ENCODE results near the gene HSD17B1.
"Not testable (repeated sequence)": the region's sequence is repeated elsewhere in the genome, so short reads cannot be mapped to it uniquely, and the experiment has no call there.

HSD17B1 gene

GRCh38 chr17:42537156-42537805, 15.4 kb upstream of the HSD17B1 start:
- no peak overlapping the region for H3K27ac Mint-ChIP-seq
- no peak for DNase-seq
- H3K4me1 Mint-ChIP-seq, result peaks cover 59% of the 10 kb centered on the region
- H3K4me3 Mint-ChIP-seq, result peak overlapping the region; percentile 90 to 92
- no peaks in the 10 kb centered on the region for H3K9me3 Mint-ChIP-seq
- H3K27me3 Mint-ChIP-seq, result peaks cover 9% of the 10 kb centered on the region
- no peak for ATAC-seq

GRCh38 chr17:42537826-42538451, 14.8 kb upstream of the HSD17B1 start:
- no peak for ATAC-seq
- no peak for DNase-seq
- peak overlapping the region; percentile 70 to 92 for H3K4me3 Mint-ChIP-seq
- peaks cover 63% of the 10 kb centered on the region for H3K4me1 Mint-ChIP-seq
- no peaks in the 10 kb centered on the region for H3K9me3 Mint-ChIP-seq
- peaks cover 9% of the 10 kb centered on the region for H3K27me3 Mint-ChIP-seq
- no peak overlapping the region for H3K27ac Mint-ChIP-seq

DNA sequence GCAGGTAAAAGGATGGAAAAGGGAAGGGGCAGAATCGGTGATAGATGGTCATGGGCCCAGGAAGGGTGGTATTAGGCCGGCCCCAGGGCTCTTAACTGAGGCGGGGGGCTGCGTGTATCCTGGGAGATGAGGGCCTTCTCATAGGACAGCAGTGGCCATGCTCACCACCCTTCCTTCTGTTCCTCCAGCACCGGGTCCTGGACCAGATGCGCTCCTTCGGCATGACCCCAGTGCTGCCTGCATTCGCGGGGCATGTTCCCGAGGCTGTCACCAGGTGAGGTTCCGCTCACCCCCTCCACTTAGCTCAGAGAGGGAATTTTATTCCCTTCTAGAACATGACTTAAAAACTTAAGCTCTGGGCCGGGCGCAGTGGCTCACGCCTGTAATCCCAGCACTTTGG, 14.2 kb upstream of the HSD17B1 start:
- no peak overlapping the region for H3K27ac Mint-ChIP-seq
- H3K4me1 Mint-ChIP-seq, result peaks cover 68% of the 10 kb centered on the region
- DNase-seq (no peak), ATAC-seq (no peak)
- peaks cover 4% of the 10 kb centered on the region for H3K27me3 Mint-ChIP-seq
- H3K9me3 Mint-ChIP-seq, result no peaks in the 10 kb centered on the region
- no peak overlapping the region for H3K4me3 Mint-ChIP-seq

DNA sequence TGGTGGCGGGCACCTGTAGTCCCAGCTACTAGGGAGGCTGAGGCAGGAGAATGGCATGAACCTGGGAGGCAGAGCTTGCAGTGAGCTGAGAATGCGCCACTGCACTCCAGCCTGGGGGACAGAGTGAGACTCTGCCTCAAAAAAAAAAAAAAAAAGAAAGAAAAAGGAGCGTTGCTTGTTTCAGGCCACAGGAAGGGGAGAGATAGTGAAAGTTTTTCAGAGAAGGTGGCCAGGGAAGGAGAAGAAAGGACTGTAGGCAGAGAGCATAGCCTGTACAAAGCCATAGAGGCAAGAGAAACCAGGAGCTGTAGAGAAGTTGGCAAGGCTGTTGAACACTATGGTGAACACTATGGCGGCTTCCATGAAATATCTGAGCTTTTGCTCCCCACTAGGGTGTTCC, 12.2 kb upstream of the HSD17B1 start:
- Mint-ChIP-seq H3K4me1 (peaks cover 65% of the 10 kb centered on the region), H3K4me3 (peak overlapping the region; percentile 48 to 67), H3K27ac (peak overlapping the region in 1 of 2 donors; percentile 38)
- DNase-seq, H3K27me3 Mint-ChIP-seq, H3K9me3 Mint-ChIP-seq, ATAC-seq: not testable (repeated sequence)

DNA sequence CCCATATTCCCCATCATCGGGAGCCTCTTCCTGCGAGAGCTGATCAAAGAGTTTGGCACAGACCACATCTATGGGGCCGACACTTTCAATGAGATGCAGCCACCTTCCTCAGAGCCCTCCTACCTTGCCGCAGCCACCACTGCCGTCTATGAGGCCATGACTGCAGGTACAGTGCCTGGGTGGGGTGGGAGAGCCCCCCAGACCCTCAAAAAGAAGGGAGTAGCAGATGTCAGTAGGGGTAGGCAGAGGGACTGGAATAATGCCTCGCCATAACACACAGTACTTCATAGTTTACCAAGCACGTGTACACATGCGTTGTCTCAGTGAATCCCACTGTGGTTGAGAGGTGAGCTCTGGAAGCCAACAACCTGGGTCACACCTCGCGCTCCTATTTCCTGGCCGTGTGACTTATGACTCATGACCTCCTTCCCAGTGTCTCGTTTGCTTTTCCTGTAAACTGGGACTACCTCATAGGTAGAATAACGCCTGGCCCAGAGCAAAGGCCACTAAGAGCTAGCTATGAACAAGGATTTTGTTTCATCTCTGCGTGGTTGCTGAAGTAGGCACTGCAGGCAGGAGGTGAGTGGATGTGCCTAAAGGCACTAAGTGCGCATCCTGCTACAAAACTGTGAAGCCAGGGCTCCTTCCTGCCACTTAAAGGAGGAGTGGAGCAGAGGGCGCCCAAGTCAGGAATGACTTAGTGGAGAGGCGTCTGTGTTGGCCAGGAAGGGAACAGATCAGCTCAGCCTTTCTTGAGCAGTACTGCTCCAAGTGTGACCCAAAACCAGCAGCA, 11.5 kb upstream of the HSD17B1 start:
- DNase-seq, result peak in 1 of 2 donors; percentile 56
- H3K9me3 Mint-ChIP-seq, result no peaks in the 10 kb centered on the region
- peak overlapping the region in 1 of 2 donors; percentile 90 for H3K27ac Mint-ChIP-seq
- H3K27me3 Mint-ChIP-seq, result no peaks in the 10 kb centered on the region
- ATAC-seq, result peak; percentile 74
- H3K4me1 Mint-ChIP-seq, result peaks cover 61% of the 10 kb centered on the region
- peak overlapping the region; percentile 48 to 67 for H3K4me3 Mint-ChIP-seq

DNA sequence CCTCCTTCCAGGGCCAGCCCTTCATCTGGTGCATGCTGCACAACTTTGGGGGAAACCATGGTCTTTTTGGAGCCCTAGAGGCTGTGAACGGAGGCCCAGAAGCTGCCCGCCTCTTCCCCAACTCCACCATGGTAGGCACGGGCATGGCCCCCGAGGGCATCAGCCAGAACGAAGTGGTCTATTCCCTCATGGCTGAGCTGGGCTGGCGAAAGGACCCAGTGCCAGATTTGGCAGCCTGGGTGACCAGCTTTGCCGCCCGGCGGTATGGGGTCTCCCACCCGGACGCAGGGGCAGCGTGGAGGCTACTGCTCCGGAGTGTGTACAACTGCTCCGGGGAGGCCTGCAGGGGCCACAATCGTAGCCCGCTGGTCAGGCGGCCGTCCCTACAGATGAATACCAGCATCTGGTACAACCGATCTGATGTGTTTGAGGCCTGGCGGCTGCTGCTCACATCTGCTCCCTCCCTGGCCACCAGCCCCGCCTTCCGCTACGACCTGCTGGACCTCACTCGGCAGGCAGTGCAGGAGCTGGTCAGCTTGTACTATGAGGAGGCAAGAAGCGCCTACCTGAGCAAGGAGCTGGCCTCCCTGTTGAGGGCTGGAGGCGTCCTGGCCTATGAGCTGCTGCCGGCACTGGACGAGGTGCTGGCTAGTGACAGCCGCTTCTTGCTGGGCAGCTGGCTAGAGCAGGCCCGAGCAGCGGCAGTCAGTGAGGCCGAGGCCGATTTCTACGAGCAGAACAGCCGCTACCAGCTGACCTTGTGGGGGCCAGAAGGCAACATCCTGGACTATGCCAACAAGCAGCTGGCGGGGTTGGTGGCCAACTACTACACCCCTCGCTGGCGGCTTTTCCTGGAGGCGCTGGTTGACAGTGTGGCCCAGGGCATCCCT, 9.3 kb upstream of the HSD17B1 start:
- no peak for DNase-seq
- no peaks in the 10 kb centered on the region for H3K9me3 Mint-ChIP-seq
- peak overlapping the region in 1 of 2 donors; percentile 27 for H3K27ac Mint-ChIP-seq
- no peak overlapping the region for H3K4me3 Mint-ChIP-seq
- H3K4me1 Mint-ChIP-seq, result peaks cover 45% of the 10 kb centered on the region
- no peak for ATAC-seq
- H3K27me3 Mint-ChIP-seq, result no peaks in the 10 kb centered on the region

DNA sequence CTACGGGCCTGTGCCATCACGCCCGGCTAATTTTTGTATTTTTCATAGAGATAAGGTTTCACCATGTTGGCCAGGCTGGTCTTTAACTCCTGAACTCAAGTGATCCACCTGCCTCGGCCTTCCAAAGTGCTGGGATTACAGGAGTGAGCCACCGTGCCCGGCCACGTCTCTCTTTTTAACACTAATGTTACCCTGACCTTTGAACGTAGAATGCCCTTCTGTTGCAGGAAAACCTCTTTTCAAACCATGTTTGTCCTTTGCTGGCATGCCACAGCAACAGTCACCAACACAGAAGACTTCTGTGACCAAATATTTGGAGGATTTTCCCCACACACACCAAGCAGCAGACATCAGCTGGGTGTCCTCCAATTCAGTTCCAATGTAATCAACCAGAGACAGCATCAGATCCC, 7.8 kb upstream of the HSD17B1 start:
- Mint-ChIP-seq H3K4me3 (no peak overlapping the region), H3K4me1 (peaks cover 45% of the 10 kb centered on the region), H3K9me3 (no peaks in the 10 kb centered on the region), H3K27ac (no peak overlapping the region), H3K27me3 (no peaks in the 10 kb centered on the region)
- ATAC-seq (no peak), DNase-seq (no peak)

DNA sequence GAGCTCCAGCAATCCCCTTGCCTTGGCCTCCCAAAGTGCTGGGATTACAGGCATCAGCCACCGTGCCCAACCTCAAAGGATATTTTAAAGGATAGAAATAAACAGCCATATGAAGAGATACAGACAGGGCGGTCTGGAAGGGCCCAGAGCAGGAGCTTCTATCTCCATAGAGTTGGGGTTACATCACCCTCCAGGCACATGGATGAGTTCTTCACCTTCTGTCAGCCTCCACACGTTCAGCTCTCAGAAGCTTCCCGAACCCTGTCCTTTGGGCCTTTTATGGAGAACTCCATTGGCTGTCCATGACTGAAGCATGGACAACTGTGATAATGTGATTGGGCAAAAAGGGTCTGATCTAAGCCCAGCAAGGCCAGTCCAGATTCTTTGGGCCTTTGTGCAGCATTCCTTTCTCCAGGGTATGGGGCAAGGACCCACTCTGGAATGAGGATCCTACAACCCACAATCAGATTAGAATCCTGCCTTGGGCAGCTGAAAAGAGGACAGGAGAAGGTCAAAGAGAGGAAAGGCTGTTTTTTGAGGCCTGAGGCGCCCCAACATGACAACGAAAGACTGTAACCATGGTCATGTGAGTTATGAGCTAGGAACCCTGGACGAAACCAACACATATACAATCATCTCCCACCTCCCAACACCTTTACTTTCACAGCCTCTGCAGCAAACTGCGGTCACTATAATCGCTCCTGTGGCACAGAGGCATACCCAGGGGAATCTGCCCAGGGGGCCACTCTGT, 6.8 kb upstream of the HSD17B1 start:
- ATAC-seq, H3K27ac Mint-ChIP-seq, H3K9me3 Mint-ChIP-seq, H3K27me3 Mint-ChIP-seq, H3K4me3 Mint-ChIP-seq, DNase-seq: not testable (repeated sequence)
- H3K4me1 Mint-ChIP-seq, result peaks cover 35% of the 10 kb centered on the region

DNA sequence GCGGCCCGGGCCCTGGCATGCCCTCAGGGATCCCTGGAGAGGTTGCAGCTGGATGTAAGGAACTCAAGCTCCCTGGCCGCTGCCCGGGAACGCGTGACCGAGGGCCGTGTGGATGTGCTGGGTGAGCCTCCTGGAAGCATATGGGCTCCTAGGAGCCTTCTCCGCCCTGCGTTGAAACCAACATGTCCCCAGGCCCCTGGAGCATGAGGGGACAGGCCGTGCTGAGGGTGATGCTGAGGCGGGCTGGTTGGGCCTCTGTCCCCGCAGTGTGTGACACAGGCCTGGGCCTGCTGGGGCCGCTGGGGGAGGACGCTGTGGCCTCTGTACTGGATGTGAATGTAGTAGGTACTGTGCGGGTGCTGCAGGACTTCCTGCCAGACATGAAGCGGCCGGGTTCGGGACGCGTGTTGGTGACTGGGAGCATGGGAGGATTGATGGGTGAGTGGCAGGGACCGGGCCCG, 5.7 kb upstream of the HSD17B1 start:
- peaks cover 25% of the 10 kb centered on the region for H3K4me1 Mint-ChIP-seq
- ATAC-seq, result no peak
- H3K9me3 Mint-ChIP-seq, result no peaks in the 10 kb centered on the region
- no peaks in the 10 kb centered on the region for H3K27me3 Mint-ChIP-seq
- H3K4me3 Mint-ChIP-seq, result peak overlapping the region in 1 of 2 donors; percentile 32
- DNase-seq, result no peak
- H3K27ac Mint-ChIP-seq, result no peak overlapping the region

DNA sequence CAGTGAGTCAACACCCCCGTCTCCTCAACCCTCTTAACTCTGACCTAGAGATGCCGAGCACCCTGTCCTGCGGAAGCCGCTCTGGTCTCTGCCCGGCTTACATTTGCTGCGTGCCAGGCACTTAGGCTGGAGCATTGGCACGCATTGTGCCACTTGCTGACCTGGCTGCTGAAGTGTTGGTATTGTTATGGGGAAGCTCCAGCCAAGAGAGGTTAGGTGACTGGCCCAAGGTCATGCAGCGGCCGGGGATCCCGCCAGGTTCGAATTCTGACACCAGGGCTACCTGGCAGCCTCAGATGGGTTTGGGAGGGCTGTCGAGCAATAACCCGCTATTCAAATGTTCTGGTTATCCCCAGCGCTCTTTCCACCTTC, 5.0 kb upstream of the HSD17B1 start:
- no peaks in the 10 kb centered on the region for H3K27me3 Mint-ChIP-seq
- peak overlapping the region in 1 of 2 donors; percentile 81 for H3K27ac Mint-ChIP-seq
- peaks cover 30% of the 10 kb centered on the region for H3K4me1 Mint-ChIP-seq
- DNase-seq (no peak), ATAC-seq (no peak)
- no peaks in the 10 kb centered on the region for H3K9me3 Mint-ChIP-seq
- peak overlapping the region in 1 of 2 donors; percentile 48 for H3K4me3 Mint-ChIP-seq

- peaks cover 30% of the 10 kb centered on the region for H3K4me1 Mint-ChIP-seq
- no peaks in the 10 kb centered on the region for H3K27me3 Mint-ChIP-seq
- peak overlapping the region in 1 of 2 donors; percentile 81 for H3K27ac Mint-ChIP-seq
- DNase-seq (peak; percentile 75 to 78), ATAC-seq (peak; percentile 82)
- no peaks in the 10 kb centered on the region for H3K9me3 Mint-ChIP-seq
- peak overlapping the region; percentile 6 to 48 for H3K4me3 Mint-ChIP-seq
These were observed 4.5 kb upstream of the HSD17B1 start for GRCh38 chr17:42548070-42548837.

- DNase-seq (no peak), ATAC-seq (no peak)
- no peaks in the 10 kb centered on the region for H3K9me3 Mint-ChIP-seq
- H3K27me3 Mint-ChIP-seq, result no peaks in the 10 kb centered on the region
- H3K4me1 Mint-ChIP-seq, result peaks cover 38% of the 10 kb centered on the region
- peak overlapping the region; percentile 6 to 48 for H3K4me3 Mint-ChIP-seq
- H3K27ac Mint-ChIP-seq, result no peak overlapping the region
These were observed 3.5 kb upstream of the HSD17B1 start for GRCh38 chr17:42548993-42549755.

DNA sequence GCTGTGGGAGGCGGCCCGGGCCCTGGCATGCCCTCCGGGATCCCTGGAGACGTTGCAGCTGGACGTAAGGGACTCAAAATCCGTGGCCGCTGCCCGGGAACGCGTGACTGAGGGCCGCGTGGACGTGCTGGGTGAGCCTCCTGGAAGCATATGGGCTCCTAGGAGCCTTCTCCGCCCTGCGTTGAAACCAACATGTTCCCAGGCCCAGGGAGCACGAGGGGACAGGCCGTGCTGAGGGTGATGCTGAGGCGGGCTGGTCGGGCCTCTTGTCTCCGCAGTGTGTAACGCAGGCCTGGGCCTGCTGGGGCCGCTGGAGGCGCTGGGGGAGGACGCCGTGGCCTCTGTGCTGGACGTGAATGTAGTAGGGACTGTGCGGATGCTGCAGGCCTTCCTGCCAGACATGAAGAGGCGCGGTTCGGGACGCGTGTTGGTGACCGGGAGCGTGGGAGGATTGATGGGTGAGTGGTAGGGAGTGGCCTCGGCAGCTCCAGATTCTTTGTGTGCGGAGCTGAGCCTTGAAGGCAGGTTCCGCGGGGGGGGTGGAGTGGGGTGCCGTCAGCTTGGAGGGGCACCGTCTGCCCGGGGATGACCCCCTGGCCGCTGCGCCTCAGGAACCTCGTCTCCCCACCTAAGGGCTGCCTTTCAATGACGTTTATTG, 567 bp downstream of the HSD17B1 start:
- no peak for DNase-seq
- Mint-ChIP-seq H3K9me3 (no peaks in the 10 kb centered on the region), H3K4me3 (peak overlapping the region; percentile 91 to 97)

More for the DNA sequence above, 567 bp downstream of the HSD17B1 start:
- H3K27ac Mint-ChIP-seq, result peak overlapping the region in 1 of 2 donors; percentile 88
- no peaks in the 10 kb centered on the region for H3K27me3 Mint-ChIP-seq
- peaks cover 51% of the 10 kb centered on the region for H3K4me1 Mint-ChIP-seq
- no peak for ATAC-seq
